GM12878 (cell line): ENCODE data around the gene SAMD4A.

Source experiments
- CBX5 ChIP-seq: sonication (generic); IDR thresholded peaks from 2 replicates; pipeline ENCODE4 v1.6.1; 2016; ENCODE audit warnings: low read depth, moderate library complexity, mild to moderate bottlenecking, inconsistent platforms
- JUND ChIP-seq: IDR thresholded peaks from 2 replicates; pipeline ENCODE4 v1.6.1; 2012; ENCODE audit warnings: low read depth, mild to moderate bottlenecking, low read length, improper control_type of control experiment, moderate library complexity
- NR2C2 ChIP-seq: IDR thresholded peaks from 2 replicates; pipeline ENCODE4 v1.6.1; 2011; ENCODE audit warnings: borderline replicate concordance, low read depth; ENCODE audit not compliant: control insufficient read depth, insufficient read length
- PAX8 ChIP-seq: fragments of 450-650 bp; IDR thresholded peaks from 2 replicates; pipeline ENCODE4 v1.6.1; 2017; ENCODE audit warnings: mild to moderate bottlenecking, moderate library complexity
- RAD21 ChIP-seq: IDR thresholded peaks from 2 replicates; pipeline ENCODE4 v1.6.1; 2011; ENCODE audit warnings: mild to moderate bottlenecking, low read depth, low read length, moderate library complexity; ENCODE audit not compliant: insufficient read depth
- TF ChIP-seq, protein P1 (sequence below), 3 experiments: IDR thresholded peaks in 2 of 3; conservative IDR thresholded peaks in 1 of 3; 2 replicates each; pipeline ENCODE4 v1.5.1; 2011; ENCODE audit warnings: low read depth in 3 of 3, low read length in 3 of 3, mild to moderate bottlenecking in 3 of 3, control low read depth in 2 of 3, moderate library complexity in 2 of 3, inconsistent platforms in 1 of 3, mixed read lengths in 1 of 3; ENCODE audit not compliant: control insufficient read depth in 2 of 3, insufficient read depth in 1 of 3; ENCODE audit errors: extremely low read depth in 1 of 3
- TF ChIP-seq, protein P2 (sequence below): IDR thresholded peaks from 2 replicates; pipeline ENCODE4 v1.6.1; 2011; ENCODE audit warnings: low read depth, mild to moderate bottlenecking, low read length, moderate library complexity, borderline replicate concordance; ENCODE audit errors: extremely low read depth
- TF ChIP-seq, protein P3 (sequence below): fragments of 450-650 bp; IDR thresholded peaks from 2 replicates; pipeline ENCODE4 v1.6.1; 2017; ENCODE audit warnings: antibody characterized with exemption, mild to moderate bottlenecking, moderate library complexity

DNA sequence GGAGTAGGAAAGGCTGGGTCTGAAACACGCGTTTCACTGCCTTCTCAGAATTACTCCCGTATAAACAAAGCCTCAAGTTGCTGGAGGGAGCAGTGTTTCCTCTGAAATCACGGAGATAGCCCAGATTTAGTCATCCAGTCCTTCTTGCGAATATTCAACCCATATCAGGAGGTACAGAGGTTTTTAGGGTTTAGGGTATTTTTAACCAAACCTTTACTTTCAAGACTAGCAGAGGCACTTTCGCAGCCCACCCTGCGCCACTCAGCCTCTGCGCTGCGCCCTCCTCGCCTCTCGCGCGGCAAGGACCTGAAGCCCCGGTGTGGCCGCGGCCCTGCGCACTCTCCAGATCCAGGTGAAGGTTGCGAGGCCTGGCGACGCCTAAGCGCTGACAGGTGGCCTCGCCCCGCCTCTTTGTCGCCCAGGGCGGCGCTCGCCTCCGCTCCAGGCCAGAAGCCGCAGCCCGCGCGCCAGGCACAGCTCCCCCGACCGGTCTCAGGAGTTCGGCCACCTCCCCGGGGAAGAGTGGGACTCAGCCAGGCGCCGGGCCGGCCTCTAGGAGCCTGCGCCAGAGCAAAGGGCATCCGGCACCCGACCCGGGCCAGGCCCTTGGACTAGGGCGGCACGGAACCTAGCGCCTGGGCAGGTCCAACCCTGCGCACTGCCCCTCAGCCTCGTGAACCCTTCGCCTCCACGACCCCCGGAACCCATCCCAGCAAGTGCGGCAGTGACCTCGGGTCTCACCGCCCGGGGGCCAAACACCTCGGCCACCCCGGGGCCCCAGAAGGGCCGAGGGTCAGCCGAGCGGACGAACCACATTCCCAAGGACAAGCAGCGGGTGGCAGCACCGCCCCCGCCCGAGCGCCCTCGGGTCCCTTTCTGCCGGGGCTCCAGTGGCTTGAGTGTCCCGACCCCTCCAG, 1.8 kb upstream of the SAMD4A start:
- TF ChIP-seq, protein P1, sequence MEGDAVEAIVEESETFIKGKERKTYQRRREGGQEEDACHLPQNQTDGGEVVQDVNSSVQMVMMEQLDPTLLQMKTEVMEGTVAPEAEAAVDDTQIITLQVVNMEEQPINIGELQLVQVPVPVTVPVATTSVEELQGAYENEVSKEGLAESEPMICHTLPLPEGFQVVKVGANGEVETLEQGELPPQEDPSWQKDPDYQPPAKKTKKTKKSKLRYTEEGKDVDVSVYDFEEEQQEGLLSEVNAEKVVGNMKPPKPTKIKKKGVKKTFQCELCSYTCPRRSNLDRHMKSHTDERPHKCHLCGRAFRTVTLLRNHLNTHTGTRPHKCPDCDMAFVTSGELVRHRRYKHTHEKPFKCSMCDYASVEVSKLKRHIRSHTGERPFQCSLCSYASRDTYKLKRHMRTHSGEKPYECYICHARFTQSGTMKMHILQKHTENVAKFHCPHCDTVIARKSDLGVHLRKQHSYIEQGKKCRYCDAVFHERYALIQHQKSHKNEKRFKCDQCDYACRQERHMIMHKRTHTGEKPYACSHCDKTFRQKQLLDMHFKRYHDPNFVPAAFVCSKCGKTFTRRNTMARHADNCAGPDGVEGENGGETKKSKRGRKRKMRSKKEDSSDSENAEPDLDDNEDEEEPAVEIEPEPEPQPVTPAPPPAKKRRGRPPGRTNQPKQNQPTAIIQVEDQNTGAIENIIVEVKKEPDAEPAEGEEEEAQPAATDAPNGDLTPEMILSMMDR (IDR thresholded peaks at IDR 0.05 in 2 of 3, conservative IDR thresholded peaks at IDR 0.05 in 1 of 3; ENCODE audit: control insufficient read depth in 2 of 3, extremely low read depth in 1 of 3, insufficient read depth in 1 of 3, low read depth in 3 of 3, low read length in 3 of 3): peak in 2 of 3 experiments; percentile 4 to 21; a peak in 3 of 6 replicates
- no peak for TF ChIP-seq NR2C2
- no peak for TF ChIP-seq CBX5
- TF ChIP-seq, protein P2, sequence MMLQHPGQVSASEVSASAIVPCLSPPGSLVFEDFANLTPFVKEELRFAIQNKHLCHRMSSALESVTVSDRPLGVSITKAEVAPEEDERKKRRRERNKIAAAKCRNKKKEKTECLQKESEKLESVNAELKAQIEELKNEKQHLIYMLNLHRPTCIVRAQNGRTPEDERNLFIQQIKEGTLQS: no peak
- TF ChIP-seq, protein P3, sequence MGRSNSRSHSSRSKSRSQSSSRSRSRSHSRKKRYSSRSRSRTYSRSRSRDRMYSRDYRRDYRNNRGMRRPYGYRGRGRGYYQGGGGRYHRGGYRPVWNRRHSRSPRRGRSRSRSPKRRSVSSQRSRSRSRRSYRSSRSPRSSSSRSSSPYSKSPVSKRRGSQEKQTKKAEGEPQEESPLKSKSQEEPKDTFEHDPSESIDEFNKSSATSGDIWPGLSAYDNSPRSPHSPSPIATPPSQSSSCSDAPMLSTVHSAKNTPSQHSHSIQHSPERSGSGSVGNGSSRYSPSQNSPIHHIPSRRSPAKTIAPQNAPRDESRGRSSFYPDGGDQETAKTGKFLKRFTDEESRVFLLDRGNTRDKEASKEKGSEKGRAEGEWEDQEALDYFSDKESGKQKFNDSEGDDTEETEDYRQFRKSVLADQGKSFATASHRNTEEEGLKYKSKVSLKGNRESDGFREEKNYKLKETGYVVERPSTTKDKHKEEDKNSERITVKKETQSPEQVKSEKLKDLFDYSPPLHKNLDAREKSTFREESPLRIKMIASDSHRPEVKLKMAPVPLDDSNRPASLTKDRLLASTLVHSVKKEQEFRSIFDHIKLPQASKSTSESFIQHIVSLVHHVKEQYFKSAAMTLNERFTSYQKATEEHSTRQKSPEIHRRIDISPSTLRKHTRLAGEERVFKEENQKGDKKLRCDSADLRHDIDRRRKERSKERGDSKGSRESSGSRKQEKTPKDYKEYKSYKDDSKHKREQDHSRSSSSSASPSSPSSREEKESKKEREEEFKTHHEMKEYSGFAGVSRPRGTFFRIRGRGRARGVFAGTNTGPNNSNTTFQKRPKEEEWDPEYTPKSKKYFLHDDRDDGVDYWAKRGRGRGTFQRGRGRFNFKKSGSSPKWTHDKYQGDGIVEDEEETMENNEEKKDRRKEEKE: no peak
- no peak for TF ChIP-seq PAX8
- no peak for TF ChIP-seq RAD21
- no peak for TF ChIP-seq JUND
